Smooth muscle cell (in vitro differentiated cells): ENCODE results near the gene OR2V1. TPM values are rescaled to one million over a fixed set of nuclear protein-coding genes. Genes with fewer than 3 reads are reported as not detected.

Experiments
- DNase-seq: peaks from one replicate; lab custom pipeline; 2025; ENCODE audit not compliant: unreplicated experiment; lab: John Stamatoyannopoulos, UW
- H2AFZ ChIP-seq: fragments of 200-600 bp; sonication (generic); 2 replicates; pipeline ENCODE4 v1.6.0; 2016; ENCODE audit warnings: antibody characterized with exemption, low read depth, mild to moderate bottlenecking
- H3F3A ChIP-seq: fragments of 200-600 bp; sonication (generic); 2 replicates; pipeline ENCODE4 v1.6.0; 2017; ENCODE audit warnings: antibody characterized with exemption, low read depth
- H3K27ac ChIP-seq: fragments of 200-600 bp; sonication (generic); 2 replicates; pipeline ENCODE4 v1.5.1; 2016; ENCODE audit warnings: low read depth, mild to moderate bottlenecking
- H3K27me3 ChIP-seq: fragments of 200-600 bp; sonication (generic); 2 replicates; pipeline ENCODE4 v1.6.1; 2016; ENCODE audit warnings: low read depth, mild to moderate bottlenecking
- H3K36me3 ChIP-seq: fragments of 200-600 bp; sonication (generic); 2 replicates; pipeline ENCODE4 v1.5.1; 2016; ENCODE audit warnings: low read depth
- H3K4me1 ChIP-seq: fragments of 200-600 bp; sonication (generic); 2 replicates; pipeline ENCODE4 v1.5.1; 2016; ENCODE audit warnings: low read depth
- H3K4me2 ChIP-seq: fragments of 200-600 bp; sonication (generic); 2 replicates; pipeline ENCODE4 v1.6.0; 2016; ENCODE audit warnings: mild to moderate bottlenecking
- H3K4me3 ChIP-seq: fragments of 200-600 bp; sonication (generic); 2 replicates; pipeline ENCODE4 v1.5.1; 2016; ENCODE audit warnings: mild to moderate bottlenecking
- H3K79me2 ChIP-seq: fragments of 200-600 bp; sonication (generic); 2 replicates; pipeline ENCODE4 v1.6.0; 2016; ENCODE audit warnings: low read depth, mild to moderate bottlenecking
- H3K9ac ChIP-seq: fragments of 200-600 bp; sonication (generic); 2 replicates; pipeline ENCODE4 v1.6.0; 2016; ENCODE audit warnings: low read depth
- H3K9me3 ChIP-seq: fragments of 200-600 bp; sonication (generic); replicated peaks from 2 replicates; pipeline ENCODE4 v1.5.1; 2016; ENCODE audit warnings: low read depth
- H4K20me1 ChIP-seq: fragments of 200-600 bp; sonication (generic); 2 replicates; pipeline ENCODE4 v1.6.0; 2016; ENCODE audit warnings: low read depth
- CTCF ChIP-seq: fragments of 200-600 bp; sonication (generic); IDR thresholded peaks from 2 replicates; pipeline ENCODE4 v1.5.1; 2017; ENCODE audit warnings: borderline replicate concordance, mild to moderate bottlenecking, antibody characterized with exemption; ENCODE audit not compliant: insufficient read depth, poor library complexity, severe bottlenecking
- WGBS: methylation state at CpG from one replicate; pipeline ENCODE4 v1.1.7; 2016; ENCODE audit warnings: low lambda C conversion rate; 5-methylcytosine and 5-hydroxymethylcytosine counted together
- polyA plus RNA-seq: library from polyadenylated mRNA; unstranded; fragments of >200 nt; fragmentation: Nextera tagmentation; extraction: Ambion mirVana; gene quantifications from 2 replicates; pipeline ENCODE4 v1.2.1, GENCODE V29; 2016
- total RNA-seq: library from RNA; depleted of rRNA; stranded (reverse); fragments of >200 nt; gene quantifications from 2 replicates; pipeline ENCODE4 v1.2.3, GENCODE V29; 2014

Gene OR2V1
- total and polyA plus RNA-seq, 2 experiments from 2014 or later: not detected

DNA sequence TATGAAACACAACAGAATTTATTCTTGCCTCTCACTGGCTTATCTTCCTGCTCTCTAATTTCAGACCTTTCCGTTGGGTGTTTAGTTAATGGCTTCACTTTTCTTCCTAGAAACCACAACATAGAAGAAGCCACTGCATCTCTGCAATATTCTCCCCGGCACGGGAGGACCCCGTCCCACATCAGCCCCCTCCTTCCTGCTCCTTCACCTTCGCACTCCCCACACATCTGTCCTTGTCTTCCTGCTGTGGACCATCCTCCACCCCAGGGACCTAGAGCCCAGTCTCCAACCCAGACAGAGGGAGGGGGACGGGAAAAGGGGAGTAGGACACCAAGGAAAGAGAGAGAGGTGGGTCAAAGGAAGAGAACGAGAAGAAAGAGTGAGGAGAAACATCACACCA lies 1.4 kb downstream of the OR2V1 start:
- Histone ChIP-seq H3F3A (no peaks in the 10 kb centered on the region), H3K4me2 (no peak overlapping the region), H3K27me3 (peaks cover 19% of the 10 kb centered on the region), H4K20me1 (no peaks in the 10 kb centered on the region), H3K27ac (no peak overlapping the region), H3K79me2 (no peaks in the 10 kb centered on the region), H3K9me3 (no peaks in the 10 kb centered on the region), H3K36me3 (no peaks in the 10 kb centered on the region), H2AFZ (no peak overlapping the region), H3K4me1 (no peaks in the 10 kb centered on the region), H3K9ac (no peak overlapping the region), H3K4me3 (no peak overlapping the region)
- no peak for TF ChIP-seq CTCF
- no peak for DNase-seq
- WGBS: 76% methylated on average over 7 of the region's 7 CpGs

DNA sequence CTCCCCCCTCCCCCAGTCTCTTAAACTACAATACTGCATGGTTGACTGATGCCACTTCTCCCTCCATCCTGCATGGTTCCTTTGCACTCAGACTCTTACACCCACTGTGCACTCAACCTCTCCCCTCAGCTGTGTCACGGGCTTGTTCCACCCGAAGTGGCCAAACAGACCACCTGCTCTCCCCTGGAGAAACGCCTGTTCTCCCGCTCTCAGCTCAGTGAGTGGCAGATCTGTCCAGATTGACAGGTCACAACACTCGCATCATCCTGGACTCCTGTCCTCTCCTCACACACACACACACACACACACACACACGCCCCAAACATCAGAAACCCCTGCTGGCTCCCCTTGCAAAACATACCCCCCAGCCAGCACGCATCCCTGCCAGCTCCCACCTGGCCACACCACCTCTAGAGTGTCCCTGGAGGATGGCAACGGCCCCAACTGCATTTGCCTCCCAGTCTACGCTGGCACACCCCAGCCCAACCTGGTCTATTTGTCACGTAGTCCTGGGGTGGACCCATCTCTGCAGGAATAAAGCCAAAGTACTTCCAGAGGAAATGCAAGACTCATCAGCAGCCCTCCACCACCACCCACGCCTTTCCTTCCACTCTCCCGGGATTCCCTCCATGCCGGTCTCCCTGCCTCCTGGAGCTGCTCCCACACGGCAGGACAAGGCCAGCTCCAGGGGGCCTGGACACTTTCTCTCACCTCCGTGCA lies 2.9 kb downstream of the OR2V1 start:
- H3K79me2 ChIP-seq: no peaks in the 10 kb centered on the region
- no peaks in the 10 kb centered on the region for H4K20me1 ChIP-seq
- TF ChIP-seq CTCF: no peak
- H3K4me1 ChIP-seq: no peaks in the 10 kb centered on the region
- no peaks in the 10 kb centered on the region for H3F3A ChIP-seq
- H3K4me3 ChIP-seq: no peak overlapping the region
- H2AFZ ChIP-seq: no peak overlapping the region
- H3K9ac ChIP-seq: no peak overlapping the region
- DNase-seq: no peak
- no peak overlapping the region for H3K27ac ChIP-seq
- no peaks in the 10 kb centered on the region for H3K36me3 ChIP-seq
- WGBS: 82% methylated on average over 15 of the region's 15 CpGs
- no peaks in the 10 kb centered on the region for H3K9me3 ChIP-seq
- H3K4me2 ChIP-seq: no peak overlapping the region
- peaks cover 19% of the 10 kb centered on the region for H3K27me3 ChIP-seq

GRCh38 chr5:181127456-181127855 lies 3.5 kb downstream of the OR2V1 start:
- Histone ChIP-seq H3K79me2 (no peaks in the 10 kb centered on the region), H3K9ac (no peak overlapping the region), H3K27ac (no peak overlapping the region), H3K4me2 (no peak overlapping the region), H3F3A (no peaks in the 10 kb centered on the region), H4K20me1 (no peaks in the 10 kb centered on the region), H3K9me3 (no peaks in the 10 kb centered on the region), H3K4me3 (no peak overlapping the region), H3K4me1 (no peaks in the 10 kb centered on the region), H2AFZ (no peak overlapping the region), H3K36me3 (no peaks in the 10 kb centered on the region), H3K27me3 (peaks cover 19% of the 10 kb centered on the region)
- TF ChIP-seq CTCF: no peak
- 90% methylated on average over 10 of the region's 10 CpGs for WGBS
- no peak for DNase-seq

DNA sequence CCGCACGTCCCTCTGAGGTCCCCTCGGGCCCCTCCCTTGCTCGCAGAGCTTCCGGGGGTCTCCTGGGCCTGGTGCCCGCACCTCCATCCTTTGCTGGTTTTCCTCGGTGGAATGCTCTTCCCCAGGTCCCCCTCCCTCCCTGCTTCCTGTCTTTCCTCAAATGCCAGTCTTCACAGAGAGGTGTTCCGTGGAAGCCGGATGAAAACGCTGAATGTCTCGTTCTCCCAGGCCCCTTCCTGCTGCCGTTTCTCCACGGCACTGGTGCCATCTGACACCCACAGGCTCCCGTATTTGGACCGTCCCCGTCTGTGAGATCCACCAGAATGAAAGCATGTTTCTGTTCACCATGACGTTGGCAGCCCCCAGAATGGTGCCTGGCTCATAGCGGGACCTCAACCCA lies 4.1 kb downstream of the OR2V1 start:
- no peaks in the 10 kb centered on the region for H3K4me1 ChIP-seq
- no peak for TF ChIP-seq CTCF
- H3K27ac ChIP-seq: no peak overlapping the region
- H2AFZ ChIP-seq: no peak overlapping the region
- no peaks in the 10 kb centered on the region for H3K79me2 ChIP-seq
- H3K4me2 ChIP-seq: no peak overlapping the region
- no peaks in the 10 kb centered on the region for H4K20me1 ChIP-seq
- H3K9me3 ChIP-seq: no peaks in the 10 kb centered on the region
- no peak for DNase-seq
- whole genome bisulfite sequencing: 84% methylated on average over 18 of the region's 18 CpGs
- H3K27me3 ChIP-seq: peaks cover 19% of the 10 kb centered on the region
- H3F3A ChIP-seq: no peaks in the 10 kb centered on the region
- no peak overlapping the region for H3K9ac ChIP-seq
- H3K4me3 ChIP-seq: no peak overlapping the region
- no peaks in the 10 kb centered on the region for H3K36me3 ChIP-seq
